ENCODE results near the gene ACOX3. TPM values are rescaled to one million over a fixed set of nuclear protein-coding genes. Genes with fewer than 3 reads are reported as not detected.

The ACOX3 gene
- total RNA-seq, 2 experiments from 2014 or later: 24.2 to 27.8 TPM

- CTCF ChIA-PET: no interaction called here
- no peak for ATAC-seq
- no peak overlapping the region for H3K4me3 Mint-ChIP-seq
Observed at GRCh38 chr4:8377103-8378075, 63.1 kb downstream of the ACOX3 start.

GRCh38 chr4:8376361-8377102 is 64.0 kb downstream of the ACOX3 start:
- DNase-seq (no peak), ATAC-seq (no peak)
- H3K4me3 Mint-ChIP-seq: no peak overlapping the region
- H3K9me3 Mint-ChIP-seq: no peaks in the 10 kb centered on the region
- no peaks in the 10 kb centered on the region for H3K4me1 Mint-ChIP-seq (ENCODE audit: low read depth)
- H3K36me3 Mint-ChIP-seq (ENCODE audit: low read depth): peaks cover 1% of the 10 kb centered on the region
- no peak overlapping the region for H3K27ac Mint-ChIP-seq
- ChIA-PET CTCF (no interaction called here), POLR2A (no interaction called here)
- no peaks in the 10 kb centered on the region for H3K27me3 Mint-ChIP-seq
- no peak for TF ChIP-seq CTCF (IDR thresholded peaks at IDR 0.05)
- intact Hi-C loops (cut with micrococcal nuclease): no loop called here

More at GRCh38 chr4:8377103-8378075, 63.1 kb downstream of the ACOX3 start:
- Mint-ChIP-seq H3K4me1 (ENCODE audit: low read depth) (no peaks in the 10 kb centered on the region), H3K36me3 (ENCODE audit: low read depth) (peaks cover 1% of the 10 kb centered on the region), H3K9me3 (no peaks in the 10 kb centered on the region), H3K27ac (no peak overlapping the region), H3K27me3 (no peaks in the 10 kb centered on the region)
- intact Hi-C loops (cut with micrococcal nuclease): no loop called here
- no peak for TF ChIP-seq CTCF (IDR thresholded peaks at IDR 0.05)
- POLR2A ChIA-PET: no interaction called here
- DNase-seq: no peak

GRCh38 chr4:8374851-8375649 is 65.5 kb downstream of the ACOX3 start:
- CTCF ChIA-PET: no interaction called here
- POLR2A ChIA-PET: no interaction called here
- DNase-seq: no peak
- intact Hi-C loops (cut with micrococcal nuclease): no loop called here
- H3K4me1 Mint-ChIP-seq (ENCODE audit: low read depth): no peaks in the 10 kb centered on the region
- H3K27ac Mint-ChIP-seq: no peak overlapping the region
- peaks cover 1% of the 10 kb centered on the region for H3K36me3 Mint-ChIP-seq (ENCODE audit: low read depth)
- H3K27me3 Mint-ChIP-seq: no peaks in the 10 kb centered on the region
- H3K9me3 Mint-ChIP-seq: no peaks in the 10 kb centered on the region
- no peak for ATAC-seq
- H3K4me3 Mint-ChIP-seq: no peak overlapping the region
- TF ChIP-seq CTCF (IDR thresholded peaks at IDR 0.05): no peak

GRCh38 chr4:8373973-8374545 is 66.5 kb downstream of the ACOX3 start:
- Mint-ChIP-seq H3K4me3 (no peak overlapping the region), H3K27ac (no peak overlapping the region), H3K4me1 (ENCODE audit: low read depth) (no peaks in the 10 kb centered on the region), H3K27me3 (no peaks in the 10 kb centered on the region), H3K36me3 (ENCODE audit: low read depth) (peaks cover 1% of the 10 kb centered on the region), H3K9me3 (no peaks in the 10 kb centered on the region)
- POLR2A ChIA-PET: no interaction called here
- intact Hi-C loops (cut with micrococcal nuclease): no loop called here
- DNase-seq: no peak
- TF ChIP-seq CTCF (IDR thresholded peaks at IDR 0.05): no peak
- CTCF ChIA-PET: no interaction called here
- ATAC-seq: no peak

Measured in activated CD8-positive, alpha-beta T cell treated with anti-CD3 and anti-CD28 coated beads for 36 hours (primary cell).